ENCODE measurements around the gene YIF1A.

The YIF1A gene

GRCh38 chr11:66302656-66303055 lies 13.7 kb upstream of the YIF1A start:
- Histone ChIP-seq H3K36me3 (ENCODE audit: control insufficient read depth, insufficient read depth, low read length) (no peaks in the 10 kb centered on the region), H3K4me1 (ENCODE audit: control insufficient read depth, insufficient read depth, low read length) (peaks cover under 1% of the 10 kb centered on the region; the same call in 1 of the 2 replicates), H3K4me3 (ENCODE audit: low read depth, low read length) (no peak overlapping the region), H3K9me3 (ENCODE audit: control insufficient read depth, insufficient read depth, low read length) (no peaks in the 10 kb centered on the region), H3K27me3 (ENCODE audit: control insufficient read depth, insufficient read depth, low read length) (no peaks in the 10 kb centered on the region), H3K27ac (ENCODE audit: low read depth, low read length) (no peak overlapping the region), H3K9ac (ENCODE audit: low read depth, low read length) (no peak overlapping the region)

GRCh38 chr11:66299186-66299585 lies 10.2 kb upstream of the YIF1A start:
- Histone ChIP-seq H3K4me1 (ENCODE audit: control insufficient read depth, insufficient read depth, low read length) (peaks cover 5% of the 10 kb centered on the region; the same call in 1 of the 2 replicates), H3K27ac (ENCODE audit: low read depth, low read length) (no peak overlapping the region), H3K4me3 (ENCODE audit: low read depth, low read length) (no peak overlapping the region), H3K36me3 (ENCODE audit: control insufficient read depth, insufficient read depth, low read length) (no peaks in the 10 kb centered on the region), H3K27me3 (ENCODE audit: control insufficient read depth, insufficient read depth, low read length) (no peaks in the 10 kb centered on the region), H3K9ac (ENCODE audit: low read depth, low read length) (no peak overlapping the region), H3K9me3 (ENCODE audit: control insufficient read depth, insufficient read depth, low read length) (no peaks in the 10 kb centered on the region)

GRCh38 chr11:66297610-66298009 lies 8.7 kb upstream of the YIF1A start:
- H3K4me3 ChIP-seq (ENCODE audit: low read depth, low read length): no peak overlapping the region
- H3K36me3 ChIP-seq (ENCODE audit: control insufficient read depth, insufficient read depth, low read length): no peaks in the 10 kb centered on the region
- peaks cover 9% of the 10 kb centered on the region for H3K27me3 ChIP-seq (ENCODE audit: control insufficient read depth, insufficient read depth, low read length)
- peaks cover 5% of the 10 kb centered on the region; the same call in 1 of the 2 replicates for H3K4me1 ChIP-seq (ENCODE audit: control insufficient read depth, insufficient read depth, low read length)
- H3K9me3 ChIP-seq (ENCODE audit: control insufficient read depth, insufficient read depth, low read length): no peaks in the 10 kb centered on the region
- H3K9ac ChIP-seq (ENCODE audit: low read depth, low read length): no peak overlapping the region
- H3K27ac ChIP-seq (ENCODE audit: low read depth, low read length): no peak overlapping the region

DNA sequence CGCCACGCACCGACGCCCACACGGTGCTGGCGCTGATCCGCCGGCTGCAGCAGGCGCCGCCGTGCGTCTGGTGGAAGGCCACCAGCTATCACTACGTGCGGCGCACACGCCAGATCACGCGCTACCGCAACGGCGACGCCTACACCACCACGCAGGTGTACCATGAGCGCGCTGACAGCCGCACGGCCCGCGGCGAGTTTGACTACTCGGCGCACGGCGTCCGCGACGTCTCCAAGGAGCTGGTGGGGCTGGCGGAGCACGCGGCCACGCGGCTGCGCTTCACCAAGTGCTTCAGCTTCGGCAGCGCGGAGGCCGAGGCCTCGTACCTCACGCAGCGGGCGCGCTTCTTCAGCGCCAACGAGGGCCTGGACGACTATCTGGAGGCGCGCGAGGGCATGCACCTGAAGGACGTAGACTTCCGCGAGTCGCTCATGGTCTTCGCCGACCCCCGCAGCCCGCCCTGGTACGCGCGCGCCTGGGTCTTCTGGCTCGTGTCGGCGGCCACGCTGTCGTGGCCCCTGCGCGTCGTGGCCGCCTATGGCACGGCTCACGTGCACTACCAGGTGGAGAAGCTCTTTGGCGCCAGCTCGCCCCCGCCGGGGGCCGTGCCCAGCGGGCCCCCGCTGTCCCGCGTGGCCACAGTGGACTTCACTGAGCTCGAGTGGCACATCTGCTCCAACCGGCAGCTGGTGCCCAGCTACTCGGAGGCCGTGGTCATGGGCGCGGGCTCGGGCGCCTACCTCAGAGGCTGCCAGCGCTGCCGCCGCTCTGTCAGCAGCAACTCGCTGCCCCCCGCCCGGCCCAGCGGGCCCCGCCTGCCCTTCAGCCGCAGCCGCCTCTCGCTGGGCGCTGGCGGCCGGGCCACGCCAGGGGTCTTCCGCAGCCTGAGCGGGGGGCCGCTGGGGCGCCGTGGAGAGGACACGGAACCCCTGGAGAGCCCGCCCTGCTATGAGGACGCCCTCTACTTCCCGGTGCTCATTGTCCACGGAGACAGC lies 6.0 kb upstream of the YIF1A start:
- Histone ChIP-seq H3K27me3 (ENCODE audit: control insufficient read depth, insufficient read depth, low read length) (peaks cover 35% of the 10 kb centered on the region), H3K27ac (ENCODE audit: low read depth, low read length) (no peak overlapping the region), H3K9ac (ENCODE audit: low read depth, low read length) (no peak overlapping the region), H3K36me3 (ENCODE audit: control insufficient read depth, insufficient read depth, low read length) (no peaks in the 10 kb centered on the region), H3K4me1 (ENCODE audit: control insufficient read depth, insufficient read depth, low read length) (peaks cover 8% of the 10 kb centered on the region; the same call in 1 of the 2 replicates), H3K9me3 (ENCODE audit: control insufficient read depth, insufficient read depth, low read length) (no peaks in the 10 kb centered on the region), H3K4me3 (ENCODE audit: low read depth, low read length) (no peak overlapping the region)

GRCh38 chr11:66293777-66294625 lies 5.1 kb upstream of the YIF1A start:
- Histone ChIP-seq H3K4me3 (ENCODE audit: low read depth, low read length) (no peak overlapping the region), H3K9ac (ENCODE audit: low read depth, low read length) (no peak overlapping the region), H3K27me3 (ENCODE audit: control insufficient read depth, insufficient read depth, low read length) (peaks cover 35% of the 10 kb centered on the region), H3K9me3 (ENCODE audit: control insufficient read depth, insufficient read depth, low read length) (no peaks in the 10 kb centered on the region), H3K36me3 (ENCODE audit: control insufficient read depth, insufficient read depth, low read length) (no peaks in the 10 kb centered on the region), H3K27ac (ENCODE audit: low read depth, low read length) (no peak overlapping the region), H3K4me1 (ENCODE audit: control insufficient read depth, insufficient read depth, low read length) (peaks cover 10% of the 10 kb centered on the region; the same call in 1 of the 2 replicates)

DNA sequence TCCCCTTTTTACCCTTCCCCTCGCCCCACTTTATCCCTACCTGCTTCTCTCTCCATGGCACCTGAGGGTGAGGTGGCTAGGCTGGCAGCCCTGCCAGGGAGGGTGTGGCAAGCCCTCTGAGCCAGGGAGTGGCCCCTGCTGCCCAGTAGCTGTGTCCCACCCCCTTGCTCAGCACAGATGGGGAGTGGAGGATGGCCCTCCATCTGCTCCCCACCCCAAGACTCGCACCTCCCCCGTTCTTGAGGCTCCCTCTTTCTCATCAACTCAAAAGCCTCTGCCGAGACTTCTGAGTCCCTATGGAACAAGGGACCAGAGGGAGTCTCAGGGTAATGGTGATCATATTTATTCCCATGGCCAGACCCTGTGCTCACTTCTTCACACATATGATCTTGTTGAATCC lies 4.4 kb upstream of the YIF1A start:
- Histone ChIP-seq H3K27ac (ENCODE audit: low read depth, low read length) (no peak overlapping the region), H3K9me3 (ENCODE audit: control insufficient read depth, insufficient read depth, low read length) (no peaks in the 10 kb centered on the region), H3K27me3 (ENCODE audit: control insufficient read depth, insufficient read depth, low read length) (peaks cover 35% of the 10 kb centered on the region), H3K4me1 (ENCODE audit: control insufficient read depth, insufficient read depth, low read length) (peaks cover 10% of the 10 kb centered on the region; the same call in 1 of the 2 replicates), H3K9ac (ENCODE audit: low read depth, low read length) (no peak overlapping the region), H3K4me3 (ENCODE audit: low read depth, low read length) (no peak overlapping the region), H3K36me3 (ENCODE audit: control insufficient read depth, insufficient read depth, low read length) (no peaks in the 10 kb centered on the region)

DNA sequence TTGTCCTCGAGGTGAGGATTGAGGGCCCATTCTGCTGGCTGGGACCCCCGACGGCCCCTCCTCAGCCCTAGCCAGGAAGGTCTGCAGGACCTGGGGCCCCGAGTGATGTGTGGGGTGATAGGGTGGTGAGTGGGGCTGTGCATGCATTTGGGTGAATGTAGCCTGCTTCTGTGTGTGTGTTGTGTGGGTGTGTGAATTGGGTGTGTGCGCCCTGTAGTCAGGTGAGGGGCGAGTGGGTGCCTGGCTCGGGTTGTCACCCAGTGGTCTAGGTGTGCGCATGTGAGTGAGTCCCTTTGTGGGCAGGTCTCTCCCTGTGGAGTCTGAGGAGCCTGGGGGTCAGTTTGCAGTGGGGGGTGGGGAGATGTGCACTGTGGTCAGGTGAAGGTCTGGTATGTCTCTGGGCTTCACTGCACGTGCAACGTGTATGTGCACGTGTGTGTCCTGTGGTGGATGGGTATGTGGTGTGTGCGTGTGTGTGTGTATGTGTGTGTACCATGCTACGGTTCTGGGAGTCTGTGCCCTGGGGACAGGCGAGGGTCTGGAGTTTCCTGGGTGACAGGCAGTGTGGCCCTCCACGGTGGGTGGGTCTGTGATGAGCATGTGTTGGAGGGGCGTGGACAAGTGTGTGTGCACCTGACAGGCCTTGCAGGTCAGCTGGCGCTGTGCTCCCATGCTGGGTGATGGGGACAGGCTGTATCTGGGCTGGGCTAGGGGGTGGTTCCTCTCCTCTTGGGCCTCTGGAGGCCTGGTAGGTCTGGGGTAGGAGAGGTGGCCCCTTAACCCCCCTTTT lies 3.8 kb upstream of the YIF1A start:
- Histone ChIP-seq H3K27ac (ENCODE audit: low read depth, low read length) (no peak overlapping the region), H3K27me3 (ENCODE audit: control insufficient read depth, insufficient read depth, low read length) (peaks cover 35% of the 10 kb centered on the region), H3K4me3 (ENCODE audit: low read depth, low read length) (peak overlapping the region; percentile 66; the same call in 1 of the 2 replicates), H3K9me3 (ENCODE audit: control insufficient read depth, insufficient read depth, low read length) (no peaks in the 10 kb centered on the region), H3K36me3 (ENCODE audit: control insufficient read depth, insufficient read depth, low read length) (no peaks in the 10 kb centered on the region), H3K9ac (ENCODE audit: low read depth, low read length) (no peak overlapping the region), H3K4me1 (ENCODE audit: control insufficient read depth, insufficient read depth, low read length) (peaks cover 10% of the 10 kb centered on the region; the same call in 1 of the 2 replicates)

DNA sequence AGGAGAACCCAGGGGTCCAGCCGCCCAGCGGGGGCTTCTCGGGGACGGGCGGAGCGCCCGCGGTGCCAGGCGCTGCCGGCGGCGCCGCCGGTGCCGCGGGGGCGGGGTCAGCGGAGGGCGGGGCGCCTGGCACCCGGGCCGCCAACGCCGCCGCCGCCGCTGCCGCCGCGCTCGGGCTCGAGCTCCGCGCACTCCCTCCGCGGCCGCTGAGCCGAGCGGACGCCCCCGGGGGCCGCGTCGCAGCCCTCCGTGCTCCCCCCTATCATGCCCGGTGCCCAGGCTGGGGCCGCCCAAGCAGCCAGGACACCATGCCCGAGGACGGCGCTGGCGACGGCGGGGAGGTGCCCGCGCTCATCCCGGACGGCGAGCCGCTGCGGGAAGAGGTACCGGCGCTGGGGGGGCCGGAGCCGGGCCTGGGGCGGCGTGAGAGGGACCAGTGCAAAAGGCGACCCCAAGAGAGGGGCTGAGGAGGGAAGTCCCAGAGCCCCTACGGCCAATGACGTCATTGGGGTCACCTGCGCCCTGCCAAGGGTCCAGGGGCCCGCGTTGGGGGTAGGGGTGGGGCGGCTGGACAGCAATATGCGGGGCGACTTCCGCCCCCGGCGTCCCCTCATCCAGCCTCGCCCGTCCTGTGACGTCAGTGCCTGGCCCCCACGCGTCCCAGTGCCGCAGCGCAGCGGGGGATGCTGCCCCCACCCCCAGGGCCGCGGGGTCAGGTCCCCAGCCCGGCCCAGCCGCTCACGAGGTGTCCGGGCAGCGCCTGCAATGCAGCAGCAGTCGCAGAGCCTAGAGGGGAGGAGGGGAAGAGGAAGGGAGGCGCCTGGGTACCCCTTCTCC lies 3.0 kb upstream of the YIF1A start, which contains the start of gene TMEM151A:
Gene TMEM151A (plus strand): TSS at position 189 of the 837 bp plus-strand sequence. CDS start 120 bp downstream, at position 309.
- Histone ChIP-seq H3K9me3 (ENCODE audit: control insufficient read depth, insufficient read depth, low read length) (no peaks in the 10 kb centered on the region), H3K4me3 (ENCODE audit: low read depth, low read length) (peak within 1 kb of the TSS; percentile 66), H3K27me3 (ENCODE audit: control insufficient read depth, insufficient read depth, low read length) (peaks cover 35% of the 10 kb centered on the region), H3K36me3 (ENCODE audit: control insufficient read depth, insufficient read depth, low read length) (no peaks in the 10 kb centered on the region), H3K9ac (ENCODE audit: low read depth, low read length) (peak within 1 kb of the TSS; percentile 17; the same call in 1 of the 2 replicates), H3K4me1 (ENCODE audit: control insufficient read depth, insufficient read depth, low read length) (peaks cover 5% of the 10 kb centered on the region; the same call in 1 of the 2 replicates), H3K27ac (ENCODE audit: low read depth, low read length) (no peak within 1 kb of the TSS)

GRCh38 chr11:66291303-66291705 lies 2.4 kb upstream of the YIF1A start:
- Histone ChIP-seq H3K27me3 (ENCODE audit: control insufficient read depth, insufficient read depth, low read length) (peaks cover 35% of the 10 kb centered on the region), H3K4me3 (ENCODE audit: low read depth, low read length) (peak overlapping the region; percentile 66; the same call in 1 of the 2 replicates), H3K27ac (ENCODE audit: low read depth, low read length) (no peak overlapping the region), H3K36me3 (ENCODE audit: control insufficient read depth, insufficient read depth, low read length) (no peaks in the 10 kb centered on the region), H3K9me3 (ENCODE audit: control insufficient read depth, insufficient read depth, low read length) (no peaks in the 10 kb centered on the region), H3K9ac (ENCODE audit: low read depth, low read length) (no peak overlapping the region), H3K4me1 (ENCODE audit: control insufficient read depth, insufficient read depth, low read length) (peaks cover 5% of the 10 kb centered on the region; the same call in 1 of the 2 replicates)

Measured in HUES48 (cell line).